ENCODE data around the gene OSBPL7.

The OSBPL7 gene

GRCh38 chr17:47857551-47858455 is 36.2 kb upstream of the OSBPL7 start:
- H3K27me3 ChIP-seq (replicated peaks; ENCODE audit: control insufficient read depth, insufficient read depth, low read length, poor library complexity, severe bottlenecking): peaks cover 3% of the 10 kb centered on the region
- H3K36me3 ChIP-seq (ENCODE audit: control insufficient read depth, insufficient read depth, low read length): no peaks in the 10 kb centered on the region
- H3K4me1 ChIP-seq (ENCODE audit: control insufficient read depth, insufficient read depth, low read length, poor library complexity, severe bottlenecking): no peaks in the 10 kb centered on the region
- no peak for DNase-seq
- no peak overlapping the region for H3K4me3 ChIP-seq (ENCODE audit: insufficient read depth, low read depth, low read length, poor library complexity, severe bottlenecking)
- no peak overlapping the region for H3K27ac ChIP-seq (ENCODE audit: insufficient read depth, low read length, poor library complexity, severe bottlenecking)
- H3K9me3 ChIP-seq (ENCODE audit: control insufficient read depth, low read length): no peaks in the 10 kb centered on the region

GRCh38 chr17:47856830-47857229 is 35.2 kb upstream of the OSBPL7 start:
- peaks cover 4% of the 10 kb centered on the region for H3K4me1 ChIP-seq (ENCODE audit: control insufficient read depth, insufficient read depth, low read length, poor library complexity, severe bottlenecking)
- peaks cover 8% of the 10 kb centered on the region for H3K27me3 ChIP-seq (replicated peaks; ENCODE audit: control insufficient read depth, insufficient read depth, low read length, poor library complexity, severe bottlenecking)
- H3K4me3 ChIP-seq (ENCODE audit: insufficient read depth, low read depth, low read length, poor library complexity, severe bottlenecking): no peak overlapping the region
- no peaks in the 10 kb centered on the region for H3K36me3 ChIP-seq (ENCODE audit: control insufficient read depth, insufficient read depth, low read length)
- H3K9me3 ChIP-seq (ENCODE audit: control insufficient read depth, low read length): no peaks in the 10 kb centered on the region
- no peak for DNase-seq
- no peak overlapping the region for H3K27ac ChIP-seq (ENCODE audit: insufficient read depth, low read length, poor library complexity, severe bottlenecking)

- no peaks in the 10 kb centered on the region for H3K9me3 ChIP-seq (ENCODE audit: control insufficient read depth, low read length)
- no peak overlapping the region for H3K4me3 ChIP-seq (ENCODE audit: insufficient read depth, low read depth, low read length, poor library complexity, severe bottlenecking)
- peaks cover 15% of the 10 kb centered on the region for H3K4me1 ChIP-seq (ENCODE audit: control insufficient read depth, insufficient read depth, low read length, poor library complexity, severe bottlenecking)
- no peaks in the 10 kb centered on the region for H3K36me3 ChIP-seq (ENCODE audit: control insufficient read depth, insufficient read depth, low read length)
- H3K27me3 ChIP-seq (replicated peaks; ENCODE audit: control insufficient read depth, insufficient read depth, low read length, poor library complexity, severe bottlenecking): peaks cover 16% of the 10 kb centered on the region
- no peak overlapping the region for H3K27ac ChIP-seq (ENCODE audit: insufficient read depth, low read length, poor library complexity, severe bottlenecking)
- no peak for DNase-seq
Observed at GRCh38 chr17:47855737-47856136, 34.1 kb upstream of the OSBPL7 start.

- H3K4me1 ChIP-seq (ENCODE audit: control insufficient read depth, insufficient read depth, low read length, poor library complexity, severe bottlenecking): peaks cover 23% of the 10 kb centered on the region
- H3K9me3 ChIP-seq (ENCODE audit: control insufficient read depth, low read length): no peaks in the 10 kb centered on the region
- no peak for DNase-seq
- peaks cover 35% of the 10 kb centered on the region for H3K27me3 ChIP-seq (replicated peaks; ENCODE audit: control insufficient read depth, insufficient read depth, low read length, poor library complexity, severe bottlenecking)
- no peaks in the 10 kb centered on the region for H3K36me3 ChIP-seq (ENCODE audit: control insufficient read depth, insufficient read depth, low read length)
- H3K27ac ChIP-seq (ENCODE audit: insufficient read depth, low read length, poor library complexity, severe bottlenecking): no peak overlapping the region
- no peak overlapping the region for H3K4me3 ChIP-seq (ENCODE audit: insufficient read depth, low read depth, low read length, poor library complexity, severe bottlenecking)
Observed at GRCh38 chr17:47853616-47854015, 32.0 kb upstream of the OSBPL7 start.

- Histone ChIP-seq H3K4me1 (ENCODE audit: control insufficient read depth, insufficient read depth, low read length, poor library complexity, severe bottlenecking) (peaks cover 27% of the 10 kb centered on the region), H3K27ac (ENCODE audit: insufficient read depth, low read length, poor library complexity, severe bottlenecking) (no peak overlapping the region), H3K4me3 (ENCODE audit: insufficient read depth, low read depth, low read length, poor library complexity, severe bottlenecking) (no peak overlapping the region), H3K36me3 (ENCODE audit: control insufficient read depth, insufficient read depth, low read length) (no peaks in the 10 kb centered on the region), H3K9me3 (ENCODE audit: control insufficient read depth, low read length) (no peaks in the 10 kb centered on the region), H3K27me3 (replicated peaks; ENCODE audit: control insufficient read depth, insufficient read depth, low read length, poor library complexity, severe bottlenecking) (peaks cover 46% of the 10 kb centered on the region)
- no peak for DNase-seq
Observed at GRCh38 chr17:47852113-47852949, 30.7 kb upstream of the OSBPL7 start.

- peaks cover 33% of the 10 kb centered on the region for H3K4me1 ChIP-seq (ENCODE audit: control insufficient read depth, insufficient read depth, low read length, poor library complexity, severe bottlenecking)
- H3K36me3 ChIP-seq (ENCODE audit: control insufficient read depth, insufficient read depth, low read length): no peaks in the 10 kb centered on the region
- peaks cover 52% of the 10 kb centered on the region for H3K27me3 ChIP-seq (replicated peaks; ENCODE audit: control insufficient read depth, insufficient read depth, low read length, poor library complexity, severe bottlenecking)
- H3K4me3 ChIP-seq (ENCODE audit: insufficient read depth, low read depth, low read length, poor library complexity, severe bottlenecking): no peak overlapping the region
- DNase-seq: no peak
- no peak overlapping the region for H3K27ac ChIP-seq (ENCODE audit: insufficient read depth, low read length, poor library complexity, severe bottlenecking)
- H3K9me3 ChIP-seq (ENCODE audit: control insufficient read depth, low read length): no peaks in the 10 kb centered on the region
Observed at GRCh38 chr17:47851764-47852112, 30.1 kb upstream of the OSBPL7 start.

- Histone ChIP-seq H3K9me3 (ENCODE audit: control insufficient read depth, low read length) (no peaks in the 10 kb centered on the region), H3K27ac (ENCODE audit: insufficient read depth, low read length, poor library complexity, severe bottlenecking) (no peak within 1 kb of the TSS), H3K4me3 (ENCODE audit: insufficient read depth, low read depth, low read length, poor library complexity, severe bottlenecking) (peak within 1 kb of the TSS; percentile 42), H3K27me3 (replicated peaks; ENCODE audit: control insufficient read depth, insufficient read depth, low read length, poor library complexity, severe bottlenecking) (peaks cover 60% of the 10 kb centered on the region), H3K36me3 (ENCODE audit: control insufficient read depth, insufficient read depth, low read length) (no peaks in the 10 kb centered on the region), H3K4me1 (ENCODE audit: control insufficient read depth, insufficient read depth, low read length, poor library complexity, severe bottlenecking) (peaks cover 33% of the 10 kb centered on the region)
- peak; percentile 31 to 47 (median 44) for DNase-seq
Observed at GRCh38 chr17:47850692-47851573, 29.3 kb upstream of the OSBPL7 start, which contains the start of gene SP6. Gene SP6, minus strand, starts transcription at chr17:47851163. Its CDS starts 2,734 bp downstream, at chr17:47848429.

GRCh38 chr17:47850373-47850691 is 28.7 kb upstream of the OSBPL7 start:
- Histone ChIP-seq H3K27me3 (replicated peaks; ENCODE audit: control insufficient read depth, insufficient read depth, low read length, poor library complexity, severe bottlenecking) (peaks cover 64% of the 10 kb centered on the region), H3K36me3 (ENCODE audit: control insufficient read depth, insufficient read depth, low read length) (no peaks in the 10 kb centered on the region), H3K4me1 (ENCODE audit: control insufficient read depth, insufficient read depth, low read length, poor library complexity, severe bottlenecking) (peaks cover 33% of the 10 kb centered on the region), H3K27ac (ENCODE audit: insufficient read depth, low read length, poor library complexity, severe bottlenecking) (no peak overlapping the region), H3K9me3 (ENCODE audit: control insufficient read depth, low read length) (no peaks in the 10 kb centered on the region), H3K4me3 (ENCODE audit: insufficient read depth, low read depth, low read length, poor library complexity, severe bottlenecking) (peak overlapping the region; percentile 42)
- DNase-seq: no peak

- H3K4me3 ChIP-seq (ENCODE audit: insufficient read depth, low read depth, low read length, poor library complexity, severe bottlenecking): no peak overlapping the region
- no peaks in the 10 kb centered on the region for H3K9me3 ChIP-seq (ENCODE audit: control insufficient read depth, low read length)
- no peak for DNase-seq
- no peak overlapping the region for H3K27ac ChIP-seq (ENCODE audit: insufficient read depth, low read length, poor library complexity, severe bottlenecking)
- no peaks in the 10 kb centered on the region for H3K36me3 ChIP-seq (ENCODE audit: control insufficient read depth, insufficient read depth, low read length)
- H3K4me1 ChIP-seq (ENCODE audit: control insufficient read depth, insufficient read depth, low read length, poor library complexity, severe bottlenecking): peaks cover 33% of the 10 kb centered on the region
- peaks cover 73% of the 10 kb centered on the region for H3K27me3 ChIP-seq (replicated peaks; ENCODE audit: control insufficient read depth, insufficient read depth, low read length, poor library complexity, severe bottlenecking)
Observed at GRCh38 chr17:47848198-47848513, 26.6 kb upstream of the OSBPL7 start.

All from effector memory CD4-positive, alpha-beta T cell (primary cell).